HL-60 (cell line): ENCODE data around the gene HEXD.

Experiments
- DNase-seq, 2 experiments: peaks; one replicate each; pipeline ENCODE4 v3.0.0-alpha.2; 2010 to 2020; ENCODE audit warnings: low read depth in 1 of 2, low spot score in 1 of 2
- H3K27ac ChIP-seq: fragments of 250-450 bp; sonication (Bioruptor Pico); replicated peaks from 2 replicates; pipeline ENCODE4 v1.5.1; 2020; ENCODE audit warnings: mild to moderate bottlenecking, moderate library complexity
- H3K27me3 ChIP-seq: fragments of 250-450 bp; sonication (Bioruptor Pico); 2 replicates; pipeline ENCODE4 v1.5.1; 2021; ENCODE audit warnings: mild to moderate bottlenecking, moderate library complexity; ENCODE audit not compliant: insufficient read depth, poor library complexity, severe bottlenecking
- H3K4me3 ChIP-seq: replicated peaks from 2 replicates; pipeline ENCODE4 v1.5.1; 2011; ENCODE audit warnings: mild to moderate bottlenecking, control low read depth, low read length; ENCODE audit not compliant: insufficient read depth
- GABPA ChIP-seq: IDR thresholded peaks from 2 replicates; pipeline ENCODE4 v1.6.1; 2012; ENCODE audit warnings: low read depth
- POLR2AphosphoS5 ChIP-seq: IDR thresholded peaks from 2 replicates; pipeline ENCODE4 v1.6.1; 2012; ENCODE audit warnings: low read depth
- SPI1 ChIP-seq: IDR thresholded peaks from 2 replicates; pipeline ENCODE4 v1.6.1; 2012; ENCODE audit warnings: low read depth, mild to moderate bottlenecking, borderline replicate concordance
- TF ChIP-seq, protein P1 (sequence below): IDR thresholded peaks from one replicate; pipeline ENCODE4 v1.5.1; 2011; ENCODE audit warnings: low read length, control low read depth, inconsistent platforms; ENCODE audit not compliant: insufficient read depth
- TF ChIP-seq, protein P2 (sequence below): IDR thresholded peaks from 2 replicates; pipeline ENCODE4 v1.6.1; 2012; ENCODE audit warnings: low read depth; ENCODE audit not compliant: insufficient replicate concordance

HEXD gene

DNA sequence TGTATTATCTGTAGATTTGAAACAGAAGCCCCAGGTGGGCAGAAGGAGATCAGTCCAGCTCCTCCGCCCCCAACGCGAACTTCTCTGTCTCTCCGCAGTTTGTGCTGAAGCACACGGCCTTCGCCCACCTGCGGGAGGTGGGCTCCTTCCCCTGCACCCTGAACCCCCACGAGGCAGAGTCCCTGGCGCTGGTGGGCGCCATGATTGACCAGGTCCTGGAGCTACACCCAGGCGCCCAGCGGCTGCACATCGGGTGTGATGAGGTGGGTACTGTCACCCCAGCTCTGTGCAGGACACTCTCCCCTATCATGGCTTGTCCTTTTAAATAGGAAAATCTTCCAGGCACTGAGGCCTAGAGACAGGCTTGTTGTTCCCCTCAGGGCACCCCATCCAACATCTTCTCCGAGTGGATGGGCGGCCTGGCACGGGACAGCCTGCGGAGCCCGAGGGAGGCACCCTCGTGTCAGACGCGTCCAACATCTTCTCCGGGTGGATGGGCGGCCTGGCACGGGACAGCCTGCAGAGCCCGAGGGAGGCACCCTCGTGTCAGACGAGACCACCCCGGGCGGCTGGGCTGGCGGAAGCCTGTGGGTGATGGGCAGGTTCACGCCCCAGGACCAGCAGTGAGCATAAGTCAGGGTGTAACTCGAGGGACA, 15.5 kb downstream of the HEXD start:
- DNase-seq, result no peak
- Histone ChIP-seq H3K4me3 (no peak overlapping the region), H3K27me3 (no peaks in the 10 kb centered on the region), H3K27ac (no peak overlapping the region)
- TF ChIP-seq POLR2AphosphoS5, result no peak
- no peak for TF ChIP-seq SPI1
- TF ChIP-seq, protein P1, sequence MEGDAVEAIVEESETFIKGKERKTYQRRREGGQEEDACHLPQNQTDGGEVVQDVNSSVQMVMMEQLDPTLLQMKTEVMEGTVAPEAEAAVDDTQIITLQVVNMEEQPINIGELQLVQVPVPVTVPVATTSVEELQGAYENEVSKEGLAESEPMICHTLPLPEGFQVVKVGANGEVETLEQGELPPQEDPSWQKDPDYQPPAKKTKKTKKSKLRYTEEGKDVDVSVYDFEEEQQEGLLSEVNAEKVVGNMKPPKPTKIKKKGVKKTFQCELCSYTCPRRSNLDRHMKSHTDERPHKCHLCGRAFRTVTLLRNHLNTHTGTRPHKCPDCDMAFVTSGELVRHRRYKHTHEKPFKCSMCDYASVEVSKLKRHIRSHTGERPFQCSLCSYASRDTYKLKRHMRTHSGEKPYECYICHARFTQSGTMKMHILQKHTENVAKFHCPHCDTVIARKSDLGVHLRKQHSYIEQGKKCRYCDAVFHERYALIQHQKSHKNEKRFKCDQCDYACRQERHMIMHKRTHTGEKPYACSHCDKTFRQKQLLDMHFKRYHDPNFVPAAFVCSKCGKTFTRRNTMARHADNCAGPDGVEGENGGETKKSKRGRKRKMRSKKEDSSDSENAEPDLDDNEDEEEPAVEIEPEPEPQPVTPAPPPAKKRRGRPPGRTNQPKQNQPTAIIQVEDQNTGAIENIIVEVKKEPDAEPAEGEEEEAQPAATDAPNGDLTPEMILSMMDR, result no peak
- no peak for TF ChIP-seq GABPA
- TF ChIP-seq, protein P2, sequence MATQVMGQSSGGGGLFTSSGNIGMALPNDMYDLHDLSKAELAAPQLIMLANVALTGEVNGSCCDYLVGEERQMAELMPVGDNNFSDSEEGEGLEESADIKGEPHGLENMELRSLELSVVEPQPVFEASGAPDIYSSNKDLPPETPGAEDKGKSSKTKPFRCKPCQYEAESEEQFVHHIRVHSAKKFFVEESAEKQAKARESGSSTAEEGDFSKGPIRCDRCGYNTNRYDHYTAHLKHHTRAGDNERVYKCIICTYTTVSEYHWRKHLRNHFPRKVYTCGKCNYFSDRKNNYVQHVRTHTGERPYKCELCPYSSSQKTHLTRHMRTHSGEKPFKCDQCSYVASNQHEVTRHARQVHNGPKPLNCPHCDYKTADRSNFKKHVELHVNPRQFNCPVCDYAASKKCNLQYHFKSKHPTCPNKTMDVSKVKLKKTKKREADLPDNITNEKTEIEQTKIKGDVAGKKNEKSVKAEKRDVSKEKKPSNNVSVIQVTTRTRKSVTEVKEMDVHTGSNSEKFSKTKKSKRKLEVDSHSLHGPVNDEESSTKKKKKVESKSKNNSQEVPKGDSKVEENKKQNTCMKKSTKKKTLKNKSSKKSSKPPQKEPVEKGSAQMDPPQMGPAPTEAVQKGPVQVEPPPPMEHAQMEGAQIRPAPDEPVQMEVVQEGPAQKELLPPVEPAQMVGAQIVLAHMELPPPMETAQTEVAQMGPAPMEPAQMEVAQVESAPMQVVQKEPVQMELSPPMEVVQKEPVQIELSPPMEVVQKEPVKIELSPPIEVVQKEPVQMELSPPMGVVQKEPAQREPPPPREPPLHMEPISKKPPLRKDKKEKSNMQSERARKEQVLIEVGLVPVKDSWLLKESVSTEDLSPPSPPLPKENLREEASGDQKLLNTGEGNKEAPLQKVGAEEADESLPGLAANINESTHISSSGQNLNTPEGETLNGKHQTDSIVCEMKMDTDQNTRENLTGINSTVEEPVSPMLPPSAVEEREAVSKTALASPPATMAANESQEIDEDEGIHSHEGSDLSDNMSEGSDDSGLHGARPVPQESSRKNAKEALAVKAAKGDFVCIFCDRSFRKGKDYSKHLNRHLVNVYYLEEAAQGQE, result no peak

DNA sequence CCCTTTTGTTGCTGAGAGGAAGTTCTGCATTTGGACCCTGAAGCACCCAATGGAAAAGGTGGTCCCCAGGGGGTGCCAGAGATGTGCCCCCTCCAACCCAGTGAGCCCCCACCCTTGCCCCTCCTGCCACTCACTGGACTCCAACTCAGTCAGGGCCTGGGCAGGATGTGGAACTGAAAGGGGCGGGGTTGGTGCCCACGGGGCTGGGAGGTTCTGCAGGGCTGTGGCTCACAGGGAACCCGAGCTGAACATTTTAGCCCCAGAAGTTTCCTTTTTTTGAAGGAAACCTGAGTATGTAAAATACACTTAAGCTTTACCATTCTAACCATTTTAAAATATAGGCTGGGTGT, 16.0 kb downstream of the HEXD start:
- H3K27ac ChIP-seq, result no peak overlapping the region
- H3K4me3 ChIP-seq, result no peak overlapping the region
- no peaks in the 10 kb centered on the region for H3K27me3 ChIP-seq
- DNase-seq, result no peak
- no peak for TF ChIP-seq POLR2AphosphoS5
- no peak for TF ChIP-seq SPI1
- TF ChIP-seq GABPA, result no peak
- TF ChIP-seq, protein P2, result no peak
- TF ChIP-seq, protein P1, result no peak

DNA sequence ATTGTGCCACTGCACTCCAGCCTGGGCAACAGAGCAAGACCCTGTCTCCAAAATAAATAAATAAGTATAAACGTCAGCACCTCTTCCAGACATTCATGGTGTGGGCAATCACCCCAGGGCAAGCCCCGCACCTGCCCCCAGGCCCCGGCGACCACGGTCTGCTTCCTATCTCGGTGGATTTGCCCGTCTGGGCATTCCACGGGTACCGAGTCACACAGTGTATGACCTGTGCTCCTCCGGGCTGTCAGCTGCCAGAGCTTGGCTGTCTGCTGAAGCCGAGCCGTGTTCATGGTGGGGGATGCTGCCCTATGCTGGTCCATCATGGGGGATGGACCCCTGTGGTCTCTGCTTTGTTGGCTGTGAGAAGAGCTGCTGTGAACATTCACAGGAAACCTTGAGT, 17.0 kb downstream of the HEXD start:
- no peak for DNase-seq
- TF ChIP-seq POLR2AphosphoS5 (no peak), SPI1 (no peak), GABPA (no peak)
- TF ChIP-seq, protein P2, result no peak
- TF ChIP-seq, protein P1, result no peak
- H3K27ac ChIP-seq, result no peak overlapping the region
- H3K4me3 ChIP-seq, result no peak overlapping the region
- no peaks in the 10 kb centered on the region for H3K27me3 ChIP-seq
